ENCODE results near the gene ROCK2. TPM values are rescaled to one million over a fixed set of nuclear protein-coding genes. Genes with fewer than 3 reads are reported as not detected.

The ROCK2 gene
- total RNA-seq, 1 donor from 2014 or later: 61.4 TPM

DNA sequence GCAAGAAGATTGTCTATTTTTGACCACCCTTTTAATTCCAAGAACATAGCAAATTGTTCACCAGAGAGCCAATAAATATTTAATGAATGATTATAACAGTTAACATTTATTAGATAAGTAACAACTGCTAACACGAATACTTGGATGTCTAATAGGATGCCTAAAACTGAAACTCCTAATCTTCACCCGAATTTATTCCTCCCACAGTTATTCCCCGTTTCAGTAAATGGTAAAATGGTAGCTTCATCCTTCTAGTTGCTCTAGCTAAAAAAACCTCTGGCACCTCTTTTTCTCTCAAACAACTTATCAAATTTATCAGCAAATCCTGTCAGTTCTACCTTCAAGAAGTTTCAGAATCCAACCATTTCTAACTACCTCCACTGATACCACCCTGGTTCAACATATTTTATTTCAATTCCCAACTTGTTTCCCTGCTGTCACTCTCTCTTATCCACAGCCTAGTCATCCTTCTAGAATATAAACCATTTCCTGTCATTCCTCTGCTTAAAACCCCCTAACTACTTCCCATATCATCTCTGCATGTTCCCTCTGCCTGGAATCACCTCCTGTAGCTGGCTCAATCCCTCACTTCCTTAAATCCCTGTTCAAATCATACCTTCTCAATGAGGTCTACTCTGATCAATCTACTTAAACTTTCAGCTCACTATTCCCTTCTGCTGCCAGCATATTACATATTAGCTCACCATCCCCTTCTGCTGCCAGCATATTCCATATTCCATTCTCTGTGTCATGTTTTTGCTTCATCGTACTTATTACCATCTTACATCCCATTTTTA, 93.8 kb downstream of the ROCK2 start:
- H3K4me1 Mint-ChIP-seq (ENCODE audit: low read depth): peaks cover 21% of the 10 kb centered on the region
- H3K27ac Mint-ChIP-seq (ENCODE audit: unreplicated experiment): peak overlapping the region; percentile 91
- no peak overlapping the region for H3K4me3 Mint-ChIP-seq (ENCODE audit: unreplicated experiment)
- H3K27me3 Mint-ChIP-seq (ENCODE audit: low read depth): no peaks in the 10 kb centered on the region
- H3K36me3 Mint-ChIP-seq (ENCODE audit: low read depth): peaks cover 4% of the 10 kb centered on the region
- DNase-seq (ENCODE audit: low spot score): no peak
- H3K9me3 Mint-ChIP-seq (ENCODE audit: low read depth): peaks cover 3% of the 10 kb centered on the region
- no peak for TF ChIP-seq CTCF (IDR thresholded peaks at IDR 0.05)

DNA sequence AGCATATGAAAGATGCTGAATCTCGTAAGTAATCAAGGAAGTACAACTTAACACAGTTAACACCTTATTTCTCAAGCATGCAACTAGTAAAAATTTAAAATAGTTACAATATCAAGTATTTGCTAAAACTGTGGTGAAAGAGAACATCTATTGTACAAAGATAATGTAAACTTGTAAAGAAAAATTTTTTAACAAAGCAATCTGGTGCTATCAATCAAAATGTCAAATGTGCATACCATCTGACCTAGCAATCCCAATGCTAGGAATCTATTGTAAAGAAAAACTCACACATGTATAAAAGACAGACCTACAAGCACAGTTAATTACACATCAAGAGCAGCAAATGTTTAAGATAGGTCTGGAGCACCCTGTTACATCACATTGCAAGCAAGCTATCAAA, 99.1 kb downstream of the ROCK2 start:
- H3K9me3 Mint-ChIP-seq (ENCODE audit: low read depth): no peaks in the 10 kb centered on the region

GRCh38 chr2:11244091-11244826, 100.2 kb downstream of the ROCK2 start:
- Mint-ChIP-seq H3K9me3 (ENCODE audit: low read depth) (no peaks in the 10 kb centered on the region), H3K4me3 (ENCODE audit: unreplicated experiment) (no peak overlapping the region), H3K36me3 (ENCODE audit: low read depth) (peaks cover 3% of the 10 kb centered on the region), H3K27me3 (ENCODE audit: low read depth) (no peaks in the 10 kb centered on the region), H3K4me1 (ENCODE audit: low read depth) (no peaks in the 10 kb centered on the region), H3K27ac (ENCODE audit: unreplicated experiment) (no peak overlapping the region)
- TF ChIP-seq CTCF (IDR thresholded peaks at IDR 0.05): no peak
- no peak for DNase-seq (ENCODE audit: low spot score)

More for the DNA sequence above, 99.1 kb downstream of the ROCK2 start:
- no peaks in the 10 kb centered on the region for H3K27me3 Mint-ChIP-seq (ENCODE audit: low read depth)
- no peak for TF ChIP-seq CTCF (IDR thresholded peaks at IDR 0.05)
- no peak overlapping the region for H3K27ac Mint-ChIP-seq (ENCODE audit: unreplicated experiment)
- H3K36me3 Mint-ChIP-seq (ENCODE audit: low read depth): peaks cover 3% of the 10 kb centered on the region
- peaks cover 3% of the 10 kb centered on the region for H3K4me1 Mint-ChIP-seq (ENCODE audit: low read depth)
- no peak overlapping the region for H3K4me3 Mint-ChIP-seq (ENCODE audit: unreplicated experiment)
- no peak for DNase-seq (ENCODE audit: low spot score)

GRCh38 chr2:11243512-11243911, 100.9 kb downstream of the ROCK2 start:
- no peak for TF ChIP-seq CTCF (IDR thresholded peaks at IDR 0.05)
- H3K27ac Mint-ChIP-seq (ENCODE audit: unreplicated experiment): no peak overlapping the region
- peaks cover 3% of the 10 kb centered on the region for H3K36me3 Mint-ChIP-seq (ENCODE audit: low read depth)
- DNase-seq (ENCODE audit: low spot score): no peak
- no peaks in the 10 kb centered on the region for H3K27me3 Mint-ChIP-seq (ENCODE audit: low read depth)
- no peaks in the 10 kb centered on the region for H3K4me1 Mint-ChIP-seq (ENCODE audit: low read depth)
- no peaks in the 10 kb centered on the region for H3K9me3 Mint-ChIP-seq (ENCODE audit: low read depth)
- H3K4me3 Mint-ChIP-seq (ENCODE audit: unreplicated experiment): no peak overlapping the region

DNA sequence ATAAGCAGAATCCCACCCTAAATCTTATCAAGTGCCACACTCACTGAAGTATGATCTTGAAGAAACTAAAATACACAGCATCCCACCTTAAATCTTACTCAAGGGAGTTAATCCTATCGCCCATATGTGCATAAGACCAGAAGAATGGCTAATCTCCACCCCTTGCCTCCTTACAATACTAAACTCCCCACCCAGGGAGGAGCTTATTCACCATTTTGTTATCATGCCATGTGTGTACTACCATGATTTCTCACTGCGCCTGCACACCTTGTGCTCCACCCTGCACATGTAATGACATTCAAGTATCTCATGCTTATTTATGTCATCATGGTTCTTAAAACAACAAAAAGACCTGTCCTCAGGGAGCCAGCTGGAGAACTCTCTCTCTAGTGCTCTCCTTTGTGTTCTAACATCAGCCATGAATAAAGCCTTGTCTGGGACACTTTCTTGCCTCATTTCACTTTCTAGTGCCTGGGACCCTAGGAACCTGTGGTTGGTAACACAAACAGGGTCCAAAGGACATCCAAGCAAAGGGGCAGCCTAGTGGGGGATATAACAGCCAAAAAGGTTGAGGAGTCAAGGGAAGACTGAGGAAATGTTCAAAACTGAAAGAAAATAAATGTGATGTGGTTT, 101.8 kb downstream of the ROCK2 start:
- Mint-ChIP-seq H3K4me1 (ENCODE audit: low read depth) (no peaks in the 10 kb centered on the region), H3K9me3 (ENCODE audit: low read depth) (no peaks in the 10 kb centered on the region), H3K27ac (ENCODE audit: unreplicated experiment) (no peak overlapping the region), H3K4me3 (ENCODE audit: unreplicated experiment) (no peak overlapping the region), H3K27me3 (ENCODE audit: low read depth) (no peaks in the 10 kb centered on the region), H3K36me3 (ENCODE audit: low read depth) (peaks cover 3% of the 10 kb centered on the region)
- no peak for DNase-seq (ENCODE audit: low spot score)
- no peak for TF ChIP-seq CTCF (IDR thresholded peaks at IDR 0.05)

Data from chondrocyte (in vitro differentiated cells).